ENCODE results near the gene AKR1B1. TPM values are rescaled to one million over a fixed set of nuclear protein-coding genes. Genes with fewer than 3 reads are reported as not detected.

The AKR1B1 gene
- total and polyA plus RNA-seq, 2 donors (not counting 3 experiments of a cell fraction or from before 2014, with no cell fraction given), result 159 to 193 TPM

- Histone ChIP-seq H3K36me3 (ENCODE audit: control insufficient read depth in 2 of 2, extremely low read depth in 1 of 2, insufficient read depth in 2 of 2, low read length in 2 of 2) (no peaks in the 10 kb centered on the region), H3K27ac (ENCODE audit: insufficient read depth, low read depth, low read length) (no peak overlapping the region), H3K79me2 (ENCODE audit: control insufficient read depth, insufficient read depth, low read length) (no peaks in the 10 kb centered on the region), H4K20me1 (replicated peaks; ENCODE audit: control insufficient read depth, extremely low read depth, insufficient read depth, low read length) (no peaks in the 10 kb centered on the region), H3K9me1 (replicated peaks; ENCODE audit: control insufficient read depth, extremely low read depth, insufficient read depth, low read length) (no peaks in the 10 kb centered on the region), H2AFZ (ENCODE audit: low read depth, low read length) (no peak overlapping the region), H3K9me3 (replicated peaks; ENCODE audit: control insufficient read depth, insufficient read depth, low read length) (no peaks in the 10 kb centered on the region), H3K27me3 (ENCODE audit: control insufficient read depth in 2 of 2, insufficient read depth in 2 of 2, low read length in 2 of 2) (no peaks in the 10 kb centered on the region), H3K4me2 (ENCODE audit: insufficient read depth, low read length) (no peak overlapping the region), H3K4me1 (ENCODE audit: control insufficient read depth, extremely low read depth, insufficient read depth, low read length) (peaks cover 6% of the 10 kb centered on the region), H3K9ac (replicated peaks; ENCODE audit: extremely low read depth, insufficient read depth, low read length) (no peak overlapping the region), H3K4me3 (replicated peaks in 1 of 3; ENCODE audit: insufficient read depth in 1 of 3, low read depth in 1 of 3, low read length in 3 of 3) (no peak overlapping the region)
- intact Hi-C loops (cut with micrococcal nuclease), result loop anchor here (2.0 kb wide), 1 partner anchor 47 kb away; the partner anchor contains the start of gene AKR1B1
- DNase-seq (ENCODE audit: low read depth, low spot score), result no peak
- TF ChIP-seq EZH2 (IDR thresholded peaks at IDR 0.05; ENCODE audit: borderline replicate concordance, low read depth, low read length, severe bottlenecking) (no peak), POLR2AphosphoS5 (IDR thresholded peaks at IDR 0.05; ENCODE audit: insufficient read depth, low read depth, low read length) (no peak), POLR2A (IDR thresholded peaks at IDR 0.05; ENCODE audit: low read depth, low read length) (no peak), GATA2 (IDR thresholded peaks at IDR 0.05; ENCODE audit: insufficient read depth, insufficient read length, low read depth, low read length) (no peak), MAX (IDR thresholded peaks at IDR 0.05; ENCODE audit: insufficient read depth, insufficient read length) (no peak), CTCF (IDR thresholded peaks at IDR 0.05; ENCODE audit: extremely low read depth in 1 of 2, insufficient read depth in 1 of 2, low read depth in 1 of 2, low read length in 2 of 2) (no peak), FOS (IDR thresholded peaks at IDR 0.05; ENCODE audit: borderline replicate concordance, insufficient read depth, low read length) (no peak), JUN (IDR thresholded peaks at IDR 0.05; ENCODE audit: borderline replicate concordance, insufficient read depth, insufficient read length, low read depth) (no peak), MYC (IDR thresholded peaks at IDR 0.05; ENCODE audit: low read depth, low read length) (no peak)
- BruUV-seq (replicated peaks), result no TSS peak
- CTCF ChIA-PET, result interaction anchor here (1.0 to 1.9 kb wide), 4 partner anchors 26 to 73 kb away, joined by 3 to 13 read pairs (median 4); no protein-coding TSS in a partner anchor
- dilution Hi-C loops (cut with MboI; ENCODE audit: extremely low pct_ligation_motif_present, low sequenced_read_pairs), result no loop called here
- FAIRE-seq, result no peak
- POLR2A ChIA-PET, result no interaction called here
Observed at GRCh38 chr7:134505856-134506255, 47.0 kb upstream of the AKR1B1 start.

Data from endothelial cell of umbilical vein (primary cell).